Measurements from ENCODE around the gene DST.
"Not testable (repeated sequence)": the region's sequence is repeated elsewhere in the genome, so short reads cannot be mapped to it uniquely, and the experiment has no call there.

The DST gene

GRCh38 chr6:56499095-56499494 lies 143.6 kb downstream of the DST start:
- TF ChIP-seq CTCF (IDR thresholded peaks at IDR 0.05; ENCODE audit: low read depth, low read length, missing control alignments) = no peak
- in situ Hi-C loops (cut with HindIII; ENCODE audit: low sequenced_read_pairs) = no loop called here
- no peak for DNase-seq (ENCODE audit: low read depth)
- no peak overlapping the region for H3K4me3 ChIP-seq (ENCODE audit: low read depth, low read length)

- H3K4me3 ChIP-seq (ENCODE audit: low read depth, low read length) = no peak overlapping the region
- in situ Hi-C loops (cut with HindIII; ENCODE audit: low sequenced_read_pairs) = no loop called here
- DNase-seq (ENCODE audit: low read depth) = no peak
- no peak for TF ChIP-seq CTCF (IDR thresholded peaks at IDR 0.05; ENCODE audit: low read depth, low read length, missing control alignments)
These were observed 145.0 kb downstream of the DST start for GRCh38 chr6:56497691-56498090.

GRCh38 chr6:56497240-56497639 lies 145.4 kb downstream of the DST start:
- H3K4me3 ChIP-seq (ENCODE audit: low read depth, low read length) = no peak overlapping the region
- in situ Hi-C loops (cut with HindIII; ENCODE audit: low sequenced_read_pairs) = no loop called here
- DNase-seq (ENCODE audit: low read depth) = no peak
- no peak for TF ChIP-seq CTCF (IDR thresholded peaks at IDR 0.05; ENCODE audit: low read depth, low read length, missing control alignments)

- H3K4me3 ChIP-seq (ENCODE audit: low read depth, low read length); in situ Hi-C loops (cut with HindIII; ENCODE audit: low sequenced_read_pairs); DNase-seq (ENCODE audit: low read depth): not testable (repeated sequence)
These were observed 146.0 kb downstream of the DST start for GRCh38 chr6:56496650-56497049.

- in situ Hi-C loops (cut with HindIII; ENCODE audit: low sequenced_read_pairs) = no loop called here
- no peak for TF ChIP-seq CTCF (IDR thresholded peaks at IDR 0.05; ENCODE audit: low read depth, low read length, missing control alignments)
- H3K4me3 ChIP-seq (ENCODE audit: low read depth, low read length) = no peak overlapping the region
- DNase-seq (ENCODE audit: low read depth) = no peak
These were observed 147.0 kb downstream of the DST start for GRCh38 chr6:56495654-56496053.

- in situ Hi-C loops (cut with HindIII; ENCODE audit: low sequenced_read_pairs) = no loop called here
These were observed 150.9 kb downstream of the DST start for GRCh38 chr6:56491606-56492328.

More at GRCh38 chr6:56491606-56492328, 150.9 kb downstream of the DST start:
- H3K4me3 ChIP-seq (ENCODE audit: low read depth, low read length) = no peak overlapping the region
- TF ChIP-seq CTCF (IDR thresholded peaks at IDR 0.05; ENCODE audit: low read depth, low read length, missing control alignments) = no peak
- DNase-seq (ENCODE audit: low read depth) = no peak

All from astrocyte of the cerebellum (primary cell).